ENCODE data around the gene SPEM3. TPM values are rescaled to one million over a fixed set of nuclear protein-coding genes. Genes with fewer than 3 reads are reported as not detected.
A peak's percentile ranks its signal among the peaks of the same experiment; 100 is the strongest.

The SPEM3 gene
- total and polyA plus RNA-seq, 2 of the 13 experiments (the other 11 are each of a cell fraction or from before 2014, with no cell fraction given), result not detected

DNA sequence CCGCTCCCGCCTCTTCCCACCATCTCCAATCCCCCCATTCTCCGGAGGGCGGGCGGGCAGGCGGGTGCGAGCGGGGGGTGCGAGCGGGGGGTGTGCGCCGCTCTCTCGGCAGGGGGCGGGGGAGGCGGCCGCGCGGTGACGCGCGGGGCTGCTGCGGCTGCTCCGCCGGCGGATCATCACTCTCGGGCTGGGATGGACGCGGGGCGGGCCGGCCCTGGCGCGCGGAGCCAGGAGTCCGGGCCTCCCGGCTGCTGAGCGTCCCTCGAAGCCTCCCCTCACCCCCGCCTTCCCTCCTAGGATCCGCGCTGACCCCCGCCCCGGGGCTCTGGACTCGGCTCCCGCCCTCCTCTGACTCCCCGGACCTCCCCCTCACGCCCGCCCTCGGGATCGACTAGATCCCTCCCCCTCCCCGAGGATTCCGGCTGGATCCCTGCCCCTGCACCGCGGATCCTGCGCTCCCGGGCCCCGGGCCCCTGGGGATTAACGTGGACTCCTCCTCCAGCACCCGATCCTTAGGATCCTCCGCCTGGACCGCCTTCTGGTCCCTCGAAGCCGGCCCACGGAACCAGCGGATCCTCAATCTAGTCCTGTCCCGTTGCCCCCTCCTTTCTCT, 23.8 kb upstream of the SPEM3 start:
- in situ Hi-C loops (cut with HindIII; ENCODE audit: extremely low pct_ligation_motif_present, low pct_unique_long_range_greater_than_20kb), result no loop called here
- Histone ChIP-seq H3K27me3 (ENCODE audit: control insufficient read depth in 1 of 2, insufficient read depth in 2 of 2, low read length in 2 of 2) (no peaks in the 10 kb centered on the region; a peak in 1 of 5 replicates), H2AFZ (ENCODE audit: low read length) (no peak overlapping the region), H3K9ac (ENCODE audit: insufficient read depth, low read depth, low read length) (peak overlapping the region; percentile 69; the same call in 1 of the 2 replicates), H3K79me2 (ENCODE audit: insufficient read depth, low read length) (peaks cover 4% of the 10 kb centered on the region), H3K4me2 (ENCODE audit: low read depth, low read length) (peak overlapping the region; percentile 80), H3K27ac (ENCODE audit: extremely low read length, insufficient read depth, low read length) (peak overlapping the region; percentile 99), H3K36me3 (replicated peaks in 1 of 2; ENCODE audit: control insufficient read depth in 1 of 2, insufficient read depth in 2 of 2, low read length in 2 of 2) (0 out of 5 replicates have a peak, but pooled peaks cover 0 to 2% of the 10 kb centered on the region in 2 experiments), H4K20me1 (ENCODE audit: insufficient read depth, low read length) (no peaks in the 10 kb centered on the region), H3K4me3 (replicated peaks in 1 of 3; ENCODE audit: insufficient read depth in 1 of 3, low read depth in 2 of 3, low read length in 3 of 3) (peak overlapping the region; percentile 62 to 95 (median 70)), H3K9me3 (ENCODE audit: low read length) (no peaks in the 10 kb centered on the region), H3K4me1 (ENCODE audit: insufficient read depth, low read length) (peaks cover 18% of the 10 kb centered on the region)
- intact Hi-C loops (cut with micrococcal nuclease; ENCODE audit: unreplicated experiment), result loop anchor here (1.0 to 5.0 kb wide), 3 partner anchors 30 to 77 kb away; partner anchors contain the start of genes POLR2A, SLC35G6, TMEM102 and TMEM95
- ChIA-PET CTCF (ENCODE audit: low intra/inter-chr PET ratio, low total read pairs) (no interaction called here), POLR2A (interaction anchor here (0.6 to 3.3 kb wide), 37 partner anchors 8 to 977 kb away, joined by 3 to 76 read pairs (median 7); partner anchors contain the start of genes CD68, CHRNB1, FGF11 and KCTD11)
- peak; percentile 14 for ATAC-seq
- no peak for FAIRE-seq
- no TSS peak for BruUV-seq (replicated peaks)
- no peak for DNase-seq (ENCODE audit: low spot score)
- 5% methylated on average over 22 of the region's 65 CpGs for WGBS (ENCODE audit: low lambda C conversion rate)
- TF ChIP-seq, protein P1, sequence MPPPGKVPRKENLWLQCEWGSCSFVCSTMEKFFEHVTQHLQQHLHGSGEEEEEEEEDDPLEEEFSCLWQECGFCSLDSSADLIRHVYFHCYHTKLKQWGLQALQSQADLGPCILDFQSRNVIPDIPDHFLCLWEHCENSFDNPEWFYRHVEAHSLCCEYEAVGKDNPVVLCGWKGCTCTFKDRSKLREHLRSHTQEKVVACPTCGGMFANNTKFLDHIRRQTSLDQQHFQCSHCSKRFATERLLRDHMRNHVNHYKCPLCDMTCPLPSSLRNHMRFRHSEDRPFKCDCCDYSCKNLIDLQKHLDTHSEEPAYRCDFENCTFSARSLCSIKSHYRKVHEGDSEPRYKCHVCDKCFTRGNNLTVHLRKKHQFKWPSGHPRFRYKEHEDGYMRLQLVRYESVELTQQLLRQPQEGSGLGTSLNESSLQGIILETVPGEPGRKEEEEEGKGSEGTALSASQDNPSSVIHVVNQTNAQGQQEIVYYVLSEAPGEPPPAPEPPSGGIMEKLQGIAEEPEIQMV (CRISPR knock-in tag; IDR thresholded peaks at IDR 0.05; ENCODE audit: low read depth), result 0 out of 2 replicates have a peak, but pooled peaks have one; percentile 29
- TF ChIP-seq, protein P2, sequence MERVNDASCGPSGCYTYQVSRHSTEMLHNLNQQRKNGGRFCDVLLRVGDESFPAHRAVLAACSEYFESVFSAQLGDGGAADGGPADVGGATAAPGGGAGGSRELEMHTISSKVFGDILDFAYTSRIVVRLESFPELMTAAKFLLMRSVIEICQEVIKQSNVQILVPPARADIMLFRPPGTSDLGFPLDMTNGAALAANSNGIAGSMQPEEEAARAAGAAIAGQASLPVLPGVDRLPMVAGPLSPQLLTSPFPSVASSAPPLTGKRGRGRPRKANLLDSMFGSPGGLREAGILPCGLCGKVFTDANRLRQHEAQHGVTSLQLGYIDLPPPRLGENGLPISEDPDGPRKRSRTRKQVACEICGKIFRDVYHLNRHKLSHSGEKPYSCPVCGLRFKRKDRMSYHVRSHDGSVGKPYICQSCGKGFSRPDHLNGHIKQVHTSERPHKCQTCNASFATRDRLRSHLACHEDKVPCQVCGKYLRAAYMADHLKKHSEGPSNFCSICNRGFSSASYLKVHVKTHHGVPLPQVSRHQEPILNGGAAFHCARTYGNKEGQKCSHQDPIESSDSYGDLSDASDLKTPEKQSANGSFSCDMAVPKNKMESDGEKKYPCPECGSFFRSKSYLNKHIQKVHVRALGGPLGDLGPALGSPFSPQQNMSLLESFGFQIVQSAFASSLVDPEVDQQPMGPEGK (CRISPR knock-in tag; IDR thresholded peaks at IDR 0.05), result peak; percentile 63; the same call in 1 of the 2 replicates
- TF ChIP-seq KDM5B (CRISPR knock-in tag; IDR thresholded peaks at IDR 0.05; ENCODE audit: borderline replicate concordance), result 0 out of 2 replicates have a peak, but pooled peaks have one; percentile 31
- peak; percentile 25; the same call in 1 of the 2 replicates for TF ChIP-seq RXRA (CRISPR knock-in tag; IDR thresholded peaks at IDR 0.05)
- TF ChIP-seq GATA4 (IDR thresholded peaks at IDR 0.05; ENCODE audit: borderline replicate concordance, low read depth), result 0 out of 2 replicates have a peak, but pooled peaks have one; percentile 4
- no peak for TF ChIP-seq ZNF75D (CRISPR knock-in tag; IDR thresholded peaks at IDR 0.05; ENCODE audit: borderline replicate concordance)
- TF ChIP-seq ZSCAN29 (CRISPR knock-in tag; conservative IDR thresholded peaks at IDR 0.05), result no peak
- no peak for TF ChIP-seq YEATS2 (CRISPR knock-in tag; IDR thresholded peaks at IDR 0.05; ENCODE audit: borderline replicate concordance)
- TF ChIP-seq ZNF564 (CRISPR knock-in tag; IDR thresholded peaks at IDR 0.05), result no peak
- no peak for TF ChIP-seq SMC3 (IDR thresholded peaks at IDR 0.05; ENCODE audit: low read length)
- 0 out of 2 replicates have a peak, but pooled peaks have one; percentile 26 for TF ChIP-seq ZMAT3 (CRISPR knock-in tag; conservative IDR thresholded peaks at IDR 0.05)
- no peak for TF ChIP-seq ZNF232 (CRISPR knock-in tag; IDR thresholded peaks at IDR 0.05; ENCODE audit: borderline replicate concordance)
- TF ChIP-seq HNRNPK (IDR thresholded peaks at IDR 0.05; ENCODE audit: low read depth, low read length, poor library complexity, severe bottlenecking), result peak; percentile 12
- no peak for TF ChIP-seq ZNF354B (CRISPR knock-in tag; IDR thresholded peaks at IDR 0.05)
- TF ChIP-seq NR2C2 (CRISPR knock-in tag; IDR thresholded peaks at IDR 0.05; ENCODE audit: borderline replicate concordance), result no peak
- peak; percentile 14; the same call in 1 of the 2 replicates for TF ChIP-seq MTA1 (CRISPR knock-in tag; IDR thresholded peaks at IDR 0.05; ENCODE audit: borderline replicate concordance)
- TF ChIP-seq, protein P3, sequence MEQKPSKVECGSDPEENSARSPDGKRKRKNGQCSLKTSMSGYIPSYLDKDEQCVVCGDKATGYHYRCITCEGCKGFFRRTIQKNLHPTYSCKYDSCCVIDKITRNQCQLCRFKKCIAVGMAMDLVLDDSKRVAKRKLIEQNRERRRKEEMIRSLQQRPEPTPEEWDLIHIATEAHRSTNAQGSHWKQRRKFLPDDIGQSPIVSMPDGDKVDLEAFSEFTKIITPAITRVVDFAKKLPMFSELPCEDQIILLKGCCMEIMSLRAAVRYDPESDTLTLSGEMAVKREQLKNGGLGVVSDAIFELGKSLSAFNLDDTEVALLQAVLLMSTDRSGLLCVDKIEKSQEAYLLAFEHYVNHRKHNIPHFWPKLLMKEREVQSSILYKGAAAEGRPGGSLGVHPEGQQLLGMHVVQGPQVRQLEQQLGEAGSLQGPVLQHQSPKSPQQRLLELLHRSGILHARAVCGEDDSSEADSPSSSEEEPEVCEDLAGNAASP (CRISPR knock-in tag; IDR thresholded peaks at IDR 0.05; ENCODE audit: borderline replicate concordance), result no peak
- no peak for TF ChIP-seq BCL6 (CRISPR knock-in tag; IDR thresholded peaks at IDR 0.05)

All from HepG2 (cell line).